Activated CD8-positive, alpha-beta memory T cell treated with anti-CD3 and anti-CD28 coated beads, Interleukin-2, amount 50 U/mL, for 1 hour (primary cell): ENCODE results near the gene HTR4.

Experiments
- DNase-seq: peaks from one replicate; pipeline ENCODE4 v3.0.0-alpha.2; 2020; ENCODE audit errors: extremely low read depth

Gene HTR4

DNA sequence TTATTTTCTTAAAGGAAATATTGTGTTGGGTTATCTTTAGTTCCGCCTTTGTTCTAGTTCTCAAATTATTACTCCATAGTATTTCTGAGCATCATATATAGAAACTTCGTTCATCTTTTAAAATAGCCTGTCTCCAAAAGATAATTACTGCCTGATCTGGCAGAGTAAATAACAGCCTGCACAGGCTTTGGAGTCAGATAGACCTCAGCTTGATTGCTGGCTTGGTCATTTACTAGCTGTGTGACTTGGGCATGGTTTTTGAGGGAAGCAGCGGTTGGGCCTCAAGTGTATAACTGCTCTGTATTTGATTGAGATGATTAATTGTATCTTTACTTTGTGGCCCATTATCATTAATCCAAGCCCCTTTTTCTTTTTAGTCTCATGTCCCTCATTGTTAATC is 220.5 kb downstream of the HTR4 start:
- no peak for DNase-seq
